ENCODE data around the gene TTC7B.

DNA sequence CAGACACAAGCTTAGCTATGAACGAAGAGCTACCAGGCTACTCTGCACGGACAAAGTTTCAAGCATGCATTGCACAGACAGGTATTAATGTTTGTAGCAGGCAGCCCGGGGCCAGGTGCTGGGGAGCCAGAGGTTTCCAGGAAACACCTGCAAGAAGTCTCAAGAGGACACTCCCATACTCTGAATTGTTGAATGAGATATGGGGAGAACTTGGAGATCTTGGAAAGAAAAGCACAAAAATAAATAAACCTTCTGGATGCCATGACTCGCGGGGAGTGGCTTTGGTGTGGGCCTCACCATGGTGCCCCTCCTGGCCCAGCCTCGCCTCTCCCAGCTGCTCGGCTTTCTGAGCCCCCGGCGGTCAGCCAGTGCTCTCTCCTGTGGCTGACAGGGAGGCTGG lies 186.8 kb downstream of the TTC7B start:
- TF ChIP-seq SIN3A (IDR thresholded peaks at IDR 0.05; ENCODE audit: borderline replicate concordance, insufficient read depth, low read length) = no peak
- no peak for TF ChIP-seq POLR2AphosphoS5 (IDR thresholded peaks at IDR 0.05; ENCODE audit: low read depth, low read length)
- TF ChIP-seq TAF1 (IDR thresholded peaks at IDR 0.05; ENCODE audit: borderline replicate concordance, insufficient read depth, low read length) = no peak
- TF ChIP-seq REST (IDR thresholded peaks at IDR 0.05; ENCODE audit: insufficient read depth in 1 of 2, low read depth in 2 of 2, low read length in 2 of 2) = no peak
